Epithelial cell of proximal tubule (primary cell): ENCODE data around the gene VPS39. TPM values are rescaled to one million over a fixed set of nuclear protein-coding genes. Genes with fewer than 3 reads are reported as not detected.

ENCODE experiments used
- DNase-seq: peaks from one replicate; pipeline ENCODE4 v3.0.0-alpha.2; 2011; ENCODE audit warnings: low read depth
- H3K4me3 ChIP-seq: 2 replicates; pipeline ENCODE4 v1.5.1; 2011; ENCODE audit warnings: low read depth, mild to moderate bottlenecking, low read length
- CTCF ChIP-seq: conservative IDR thresholded peaks from 2 replicates; pipeline ENCODE4 v1.5.1; 2012; ENCODE audit warnings: low read depth, mild to moderate bottlenecking, low read length
- total RNA-seq: library from RNA; depleted of rRNA; stranded (reverse); fragments of >200 nt; gene quantifications from 2 replicates; pipeline ENCODE4 v1.2.3, GENCODE V29; 2015

The VPS39 gene, protein sequence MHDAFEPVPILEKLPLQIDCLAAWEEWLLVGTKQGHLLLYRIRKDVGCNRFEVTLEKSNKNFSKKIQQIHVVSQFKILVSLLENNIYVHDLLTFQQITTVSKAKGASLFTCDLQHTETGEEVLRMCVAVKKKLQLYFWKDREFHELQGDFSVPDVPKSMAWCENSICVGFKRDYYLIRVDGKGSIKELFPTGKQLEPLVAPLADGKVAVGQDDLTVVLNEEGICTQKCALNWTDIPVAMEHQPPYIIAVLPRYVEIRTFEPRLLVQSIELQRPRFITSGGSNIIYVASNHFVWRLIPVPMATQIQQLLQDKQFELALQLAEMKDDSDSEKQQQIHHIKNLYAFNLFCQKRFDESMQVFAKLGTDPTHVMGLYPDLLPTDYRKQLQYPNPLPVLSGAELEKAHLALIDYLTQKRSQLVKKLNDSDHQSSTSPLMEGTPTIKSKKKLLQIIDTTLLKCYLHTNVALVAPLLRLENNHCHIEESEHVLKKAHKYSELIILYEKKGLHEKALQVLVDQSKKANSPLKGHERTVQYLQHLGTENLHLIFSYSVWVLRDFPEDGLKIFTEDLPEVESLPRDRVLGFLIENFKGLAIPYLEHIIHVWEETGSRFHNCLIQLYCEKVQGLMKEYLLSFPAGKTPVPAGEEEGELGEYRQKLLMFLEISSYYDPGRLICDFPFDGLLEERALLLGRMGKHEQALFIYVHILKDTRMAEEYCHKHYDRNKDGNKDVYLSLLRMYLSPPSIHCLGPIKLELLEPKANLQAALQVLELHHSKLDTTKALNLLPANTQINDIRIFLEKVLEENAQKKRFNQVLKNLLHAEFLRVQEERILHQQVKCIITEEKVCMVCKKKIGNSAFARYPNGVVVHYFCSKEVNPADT
- 15.9 and 29.1 TPM in 2 replicates for total RNA-seq

- no peak for TF ChIP-seq CTCF
- H3K4me3 ChIP-seq: peak within 1 kb of the TSS; percentile 79
- DNase-seq: peak; percentile 29
Measured at GRCh38 chr15:42207674-42208579, at the start of gene VPS39. TSS of gene VPS39 (minus strand) at chr15:42208304. CDS start at chr15:42208153, 151 bp downstream.

DNA sequence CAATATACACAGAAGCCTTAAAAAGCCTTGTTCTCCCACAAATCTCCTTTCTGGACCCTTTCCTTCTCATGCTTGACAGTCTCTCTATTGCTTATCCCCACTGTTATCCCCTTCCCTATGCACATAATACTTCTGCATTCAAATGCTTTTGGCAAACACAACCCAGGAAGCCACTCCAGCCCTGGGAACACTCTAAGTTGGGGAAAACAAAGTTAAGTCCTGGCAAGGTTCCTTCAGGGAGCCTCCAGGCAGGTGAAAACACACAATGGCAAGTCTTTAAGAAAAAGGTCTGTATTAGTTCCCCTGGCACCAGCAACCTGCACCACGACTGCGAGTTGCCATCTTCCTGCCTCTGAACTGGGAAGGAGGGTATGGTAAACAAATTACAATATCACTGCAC is 45.2 kb upstream of the VPS39 start:
- H3K4me3 ChIP-seq: no peak overlapping the region
- DNase-seq: no peak
- no peak for TF ChIP-seq CTCF

DNA sequence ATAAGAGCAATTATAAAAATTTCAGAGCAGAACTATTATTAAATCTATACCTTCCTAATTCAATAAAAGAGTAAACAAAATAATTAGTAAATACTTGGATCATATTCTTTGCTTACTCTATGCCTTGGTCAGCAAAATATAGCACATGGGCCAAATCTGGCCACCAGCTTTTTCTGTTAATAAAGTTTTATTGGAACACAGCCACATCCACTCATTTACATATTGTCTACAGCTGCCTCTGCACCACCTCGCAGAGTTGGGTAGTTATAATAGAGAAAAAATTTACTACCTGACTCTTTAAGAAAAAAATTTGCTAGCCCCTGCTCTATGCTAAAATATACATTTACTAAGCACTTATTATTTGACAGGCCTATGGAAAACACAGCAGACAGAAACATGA is 32.7 kb upstream of the VPS39 start:
- DNase-seq: no peak
- no peak overlapping the region for H3K4me3 ChIP-seq
- TF ChIP-seq CTCF: no peak

DNA sequence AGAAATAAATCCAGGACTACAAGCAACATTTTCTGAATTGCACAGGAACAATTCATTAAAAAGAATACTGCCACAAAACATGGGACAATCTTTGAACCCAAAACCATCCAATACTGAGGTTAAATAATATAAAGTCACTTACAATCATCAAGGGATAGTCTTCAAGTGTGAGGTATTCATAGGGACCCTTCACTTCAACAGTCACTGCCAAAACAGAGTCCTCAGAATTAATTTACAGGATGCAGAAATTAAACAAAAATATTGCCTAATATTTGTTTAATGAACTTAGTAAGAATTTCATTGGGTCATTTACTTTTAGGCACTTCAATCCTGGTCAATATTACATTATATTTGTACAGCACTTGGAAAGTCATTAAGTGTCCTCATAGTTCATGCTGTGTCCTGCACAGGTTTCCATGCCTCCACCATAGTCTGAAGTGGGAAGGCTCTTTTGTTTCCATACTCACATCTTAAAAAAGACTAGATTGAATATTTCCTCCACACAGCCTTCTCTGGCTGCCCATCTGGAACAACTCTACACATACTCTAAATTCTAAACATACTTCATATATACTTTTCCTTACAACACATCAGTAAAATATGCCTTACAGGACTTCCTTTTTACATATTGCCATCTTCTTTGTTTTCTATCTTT is 31.6 kb upstream of the VPS39 start:
- TF ChIP-seq CTCF: no peak
- no peak for DNase-seq

DNA sequence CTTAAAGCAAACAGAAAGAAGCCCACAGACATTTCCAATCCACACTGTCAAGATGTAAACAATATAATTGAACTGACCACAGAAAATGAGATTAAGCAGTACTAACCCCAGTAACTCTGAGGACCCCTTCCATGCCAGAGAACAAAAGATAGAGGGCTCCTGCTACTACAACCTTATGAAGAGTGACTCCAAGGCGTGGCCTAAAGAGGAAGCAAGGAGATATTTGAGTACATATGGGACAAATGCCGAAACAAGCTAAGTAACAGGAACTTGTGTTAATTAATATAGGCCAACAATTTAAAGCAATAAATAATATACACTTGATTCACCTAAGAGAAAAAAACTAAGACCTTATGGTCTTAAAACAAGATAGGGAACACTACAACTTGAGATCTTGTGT is 25.0 kb upstream of the VPS39 start:
- no peak overlapping the region for H3K4me3 ChIP-seq
- no peak for TF ChIP-seq CTCF
- DNase-seq: no peak

More for the DNA sequence above, 31.6 kb upstream of the VPS39 start:
- no peak overlapping the region for H3K4me3 ChIP-seq

DNA sequence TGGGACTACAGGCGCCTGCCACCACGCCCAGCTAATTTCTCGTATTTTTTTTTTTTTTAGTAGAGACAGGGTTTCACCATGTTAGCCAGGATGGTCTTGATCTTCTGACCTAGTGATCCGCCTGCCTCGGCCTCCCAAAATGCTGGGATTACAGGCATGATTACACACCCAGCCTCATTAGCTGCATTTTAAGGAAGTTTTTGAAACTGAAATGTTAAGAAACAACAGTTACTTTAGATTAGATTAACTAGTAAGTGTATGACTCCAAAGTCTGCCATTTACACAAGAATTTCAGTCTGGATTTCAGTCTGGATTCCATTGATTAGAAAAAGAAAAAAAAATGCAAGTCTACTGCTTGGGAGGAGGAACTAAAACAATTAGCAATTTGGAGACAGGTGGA is 24.5 kb upstream of the VPS39 start:
- DNase-seq: no peak
- no peak for TF ChIP-seq CTCF
- no peak overlapping the region for H3K4me3 ChIP-seq
